GM10266 (cell line): ENCODE measurements around the gene CLDN10.
"Not testable (repeated sequence)": the region's sequence is repeated elsewhere in the genome, so short reads cannot be mapped to it uniquely, and the experiment has no call there.

Experiments
- DNase-seq: peaks from one replicate; pipeline ENCODE4 v3.0.0; 2012; ENCODE audit errors: extremely low spot score
- TF ChIP-seq, protein P1 (sequence below): IDR thresholded peaks from 2 replicates; pipeline ENCODE4 v1.5.1; 2012; ENCODE audit warnings: mild to moderate bottlenecking, low read depth; ENCODE audit not compliant: control insufficient read depth, insufficient read depth; ENCODE audit errors: missing control alignments

The CLDN10 gene

DNA sequence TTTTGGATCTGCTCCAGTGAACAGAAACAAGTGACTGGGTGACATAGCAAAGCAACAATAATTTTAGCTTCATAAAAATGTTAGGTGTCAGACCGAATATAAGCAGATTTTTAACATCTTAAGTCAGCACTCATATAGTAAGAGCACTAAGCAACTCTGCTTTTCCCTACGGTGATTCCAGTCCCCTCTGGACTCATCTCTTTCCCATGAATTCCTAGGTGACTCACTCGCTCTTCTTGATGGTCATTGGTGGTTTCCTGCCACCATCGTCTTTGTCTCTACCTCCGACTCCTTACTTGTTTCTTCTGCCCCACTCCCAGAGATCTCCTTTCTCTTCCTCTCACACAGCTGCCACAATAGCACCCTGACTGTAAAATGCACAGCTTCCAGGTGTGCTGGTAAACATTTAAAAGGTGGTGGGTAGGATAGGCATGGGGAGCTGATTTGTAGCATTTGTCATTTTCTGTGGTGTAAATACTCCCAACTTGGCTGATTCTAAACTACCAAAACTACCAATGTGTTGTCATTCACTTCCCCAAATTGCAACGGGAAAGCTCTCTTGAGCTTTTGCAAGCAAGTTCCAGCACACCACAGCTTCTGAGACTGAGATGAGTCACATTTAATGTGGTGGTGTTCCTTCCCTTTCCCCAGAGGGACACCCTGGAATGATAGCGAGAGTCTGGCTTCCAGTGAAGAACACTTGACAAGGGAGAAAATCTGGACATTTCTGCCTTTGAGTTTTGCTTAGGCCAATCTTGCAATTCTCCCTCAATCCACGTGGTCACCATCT, 42.8 kb upstream of the CLDN10 start:
- DNase-seq, result no peak

DNA sequence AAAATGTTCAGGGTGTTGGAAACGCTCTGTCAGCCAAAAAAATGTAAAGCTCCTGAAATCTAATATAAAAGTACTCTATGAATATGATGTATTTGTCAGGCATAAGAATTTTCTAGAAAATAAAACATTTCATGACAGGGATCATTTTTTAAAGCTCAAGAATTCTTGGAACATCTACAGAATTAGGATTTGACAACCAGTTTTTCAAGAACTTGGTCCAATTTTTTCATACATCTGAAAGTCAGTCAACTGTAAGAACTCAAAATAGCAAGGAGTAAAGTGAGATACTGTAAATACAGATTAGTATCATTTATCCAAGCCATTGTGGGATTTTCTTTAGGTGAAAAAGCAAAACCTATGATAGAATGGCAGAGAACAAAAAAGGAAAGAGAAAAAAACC, 41.6 kb upstream of the CLDN10 start:
- DNase-seq, result no peak
- TF ChIP-seq, protein P1, sequence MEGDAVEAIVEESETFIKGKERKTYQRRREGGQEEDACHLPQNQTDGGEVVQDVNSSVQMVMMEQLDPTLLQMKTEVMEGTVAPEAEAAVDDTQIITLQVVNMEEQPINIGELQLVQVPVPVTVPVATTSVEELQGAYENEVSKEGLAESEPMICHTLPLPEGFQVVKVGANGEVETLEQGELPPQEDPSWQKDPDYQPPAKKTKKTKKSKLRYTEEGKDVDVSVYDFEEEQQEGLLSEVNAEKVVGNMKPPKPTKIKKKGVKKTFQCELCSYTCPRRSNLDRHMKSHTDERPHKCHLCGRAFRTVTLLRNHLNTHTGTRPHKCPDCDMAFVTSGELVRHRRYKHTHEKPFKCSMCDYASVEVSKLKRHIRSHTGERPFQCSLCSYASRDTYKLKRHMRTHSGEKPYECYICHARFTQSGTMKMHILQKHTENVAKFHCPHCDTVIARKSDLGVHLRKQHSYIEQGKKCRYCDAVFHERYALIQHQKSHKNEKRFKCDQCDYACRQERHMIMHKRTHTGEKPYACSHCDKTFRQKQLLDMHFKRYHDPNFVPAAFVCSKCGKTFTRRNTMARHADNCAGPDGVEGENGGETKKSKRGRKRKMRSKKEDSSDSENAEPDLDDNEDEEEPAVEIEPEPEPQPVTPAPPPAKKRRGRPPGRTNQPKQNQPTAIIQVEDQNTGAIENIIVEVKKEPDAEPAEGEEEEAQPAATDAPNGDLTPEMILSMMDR, result no peak

More for the DNA sequence above, 42.8 kb upstream of the CLDN10 start:
- TF ChIP-seq, protein P1, result no peak

DNA sequence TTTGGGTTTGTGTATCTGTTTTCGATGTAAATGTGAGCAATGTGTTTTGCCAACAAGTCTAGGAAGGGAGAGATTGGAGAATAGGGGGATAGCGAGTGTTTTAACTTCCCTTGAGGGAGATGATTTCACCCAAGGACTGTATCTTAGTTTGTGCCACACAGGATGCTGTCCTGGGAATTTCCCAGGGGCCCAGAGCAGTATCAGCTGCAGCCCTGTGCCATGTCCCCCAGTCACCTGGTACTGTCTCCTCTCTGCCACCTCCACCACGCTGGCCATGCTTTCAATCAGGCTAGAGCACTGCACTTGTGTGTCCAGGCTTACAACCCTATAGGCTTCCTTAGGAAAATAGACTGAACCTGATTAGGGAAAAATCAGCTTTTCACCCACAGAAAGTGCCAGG, 40.1 kb upstream of the CLDN10 start:
- TF ChIP-seq, protein P1, result no peak
- DNase-seq, result no peak

DNA sequence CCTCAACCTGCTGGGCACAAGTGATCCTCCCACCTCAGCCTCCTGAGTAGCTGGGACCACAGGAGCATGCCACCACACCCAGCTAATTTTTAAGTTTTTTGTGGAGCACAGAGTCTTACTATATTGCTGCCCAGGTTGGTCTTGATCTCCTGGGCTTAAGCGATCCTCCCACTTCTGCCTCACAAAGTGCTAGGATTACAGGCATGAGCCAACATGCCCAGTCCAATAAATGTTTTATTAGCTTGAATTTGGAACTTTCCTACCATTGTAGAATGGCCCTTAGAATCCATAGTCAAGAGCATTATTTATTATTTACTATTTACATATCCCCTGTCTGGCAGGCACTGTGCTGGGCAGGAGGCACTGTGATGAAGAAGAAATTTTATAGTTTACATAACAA, 39.6 kb upstream of the CLDN10 start:
- TF ChIP-seq, protein P1, result no peak
- no peak for DNase-seq

DNA sequence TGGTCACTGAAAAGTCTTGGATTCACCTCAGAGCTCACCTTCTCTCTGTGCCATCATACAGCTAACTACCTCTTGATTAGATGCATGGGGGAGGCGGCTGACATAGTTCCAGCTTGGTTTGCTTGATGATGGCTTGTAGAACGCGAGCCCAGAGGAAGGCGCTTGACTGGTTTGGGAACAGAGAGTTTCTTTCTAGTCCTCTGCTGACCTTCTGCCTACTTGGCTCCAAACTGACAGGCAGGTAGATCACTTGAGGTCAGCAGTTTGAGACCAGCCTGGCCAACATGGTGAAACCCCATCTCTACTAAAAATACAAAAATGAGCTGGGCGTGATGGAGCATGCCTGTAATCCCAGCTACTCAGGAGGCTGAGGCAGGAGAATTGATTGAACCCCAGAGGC, 36.9 kb upstream of the CLDN10 start:
- not testable (repeated sequence) for DNase-seq

DNA sequence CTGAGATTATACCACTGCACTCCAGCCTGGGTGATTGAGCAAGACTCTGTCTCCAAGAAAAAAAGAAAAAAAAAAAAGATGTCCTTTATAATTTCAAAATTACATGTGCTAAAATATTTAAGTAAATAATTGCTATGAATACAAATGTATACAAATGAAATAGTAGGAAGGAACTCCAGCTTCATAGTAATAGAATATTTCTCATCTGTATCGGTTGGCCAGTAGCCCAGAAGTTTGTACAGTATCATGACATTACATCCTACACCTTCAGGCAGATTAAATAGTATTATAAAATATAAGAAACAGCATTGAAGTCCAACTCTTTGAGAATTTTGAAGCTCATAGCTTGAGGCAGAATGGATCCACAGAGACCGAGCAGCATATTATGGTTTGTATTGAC, 36.5 kb upstream of the CLDN10 start:
- TF ChIP-seq, protein P1, result no peak
- DNase-seq, result no peak

DNA sequence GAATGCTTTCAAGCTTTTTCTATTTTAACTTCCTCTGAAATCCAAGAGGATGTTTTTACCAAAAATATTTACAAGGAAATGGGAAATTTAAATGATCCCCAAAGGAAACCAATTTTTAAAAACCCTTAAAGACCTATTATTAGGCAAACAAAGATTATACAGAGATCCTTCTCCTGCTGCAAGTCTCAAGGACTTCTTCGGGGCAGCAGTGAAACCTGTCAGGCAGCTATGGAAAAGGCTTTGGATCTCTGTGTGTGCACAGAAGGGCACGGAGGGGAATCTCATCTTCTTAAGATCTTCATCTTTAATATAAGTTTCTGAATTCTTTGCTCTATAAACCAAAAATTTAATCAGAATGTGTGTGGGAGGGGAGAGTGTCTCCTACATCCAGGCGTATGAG, 36.0 kb upstream of the CLDN10 start:
- TF ChIP-seq, protein P1, result no peak
- DNase-seq, result no peak

DNA sequence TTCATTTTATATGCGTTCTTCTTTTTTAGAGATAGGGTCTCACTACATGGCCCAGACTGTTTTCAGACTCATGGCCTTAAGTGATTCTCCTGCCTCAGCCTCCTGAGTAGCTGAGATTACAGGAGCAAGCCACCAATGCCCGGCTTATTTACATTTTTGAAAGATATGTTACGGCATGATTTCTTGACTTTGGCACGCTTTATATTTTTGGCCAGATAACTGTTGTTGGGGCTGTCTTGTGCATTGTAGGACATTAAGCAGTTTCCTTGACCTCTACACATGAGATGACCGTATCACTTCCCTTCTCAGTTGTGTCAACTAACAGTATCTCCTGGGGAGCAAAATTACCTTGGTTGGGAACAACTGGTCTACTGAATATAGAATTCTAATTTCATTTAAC, 28.9 kb upstream of the CLDN10 start:
- TF ChIP-seq, protein P1, result no peak
- no peak for DNase-seq
